Gastrocnemius medialis (tissue), 4 donors: ENCODE results near the gene PLCH1. TPM values are rescaled to one million over a fixed set of nuclear protein-coding genes. Genes with fewer than 3 reads are reported as not detected.

Experiments used
- ATAC-seq, 2 donors: fragments of 150-250 bp; one replicate each; pipeline ENCODE4 v1.9.1; 2016
- DNase-seq, 2 donors: peaks; one replicate each; pipeline ENCODE4 v3.0.0-alpha.2; 2019
- H3K27ac ChIP-seq, 4 donors: fragments of 200-600 bp; sonication (generic); 1 replicate in 1 of 4; 2 replicates in 3 of 4; pipeline ENCODE4 v1.5.1; 2016 to 2018; ENCODE audit warnings: mild to moderate bottlenecking in 2 of 4, moderate library complexity in 1 of 4
- H3K27me3 ChIP-seq, 3 donors: fragments of 200-600 bp; sonication (generic) in 2 of 3; 1 replicate in 1 of 3; 2 replicates in 2 of 3; pipeline versions ENCODE4 v1.5.1 to v1.6.0; 2016 to 2019; ENCODE audit warnings: mild to moderate bottlenecking in 1 of 3, moderate library complexity in 1 of 3
- H3K36me3 ChIP-seq, 2 donors: fragments of 200-600 bp; sonication (generic) in 1 of 2; one replicate each; pipeline ENCODE4 v1.5.1; 2017 to 2018
- H3K4me1 ChIP-seq, 2 donors: fragments of 200-600 bp; sonication (generic) in 1 of 2; one replicate each; pipeline ENCODE4 v1.5.1; 2016 to 2017; ENCODE audit warnings: mild to moderate bottlenecking in 2 of 2
- H3K4me3 ChIP-seq, 4 donors: fragments of 200-600 bp; sonication (generic) in 3 of 4; 1 replicate in 1 of 4; 2 replicates in 3 of 4; pipeline ENCODE4 v1.5.1; 2016 to 2019; ENCODE audit warnings: mild to moderate bottlenecking in 2 of 4
- H3K9me3 ChIP-seq, 3 donors: fragments of 200-600 bp; sonication (generic) in 2 of 3; 1 replicate in 1 of 3; 2 replicates in 2 of 3; pipeline ENCODE4 v1.5.1; 2016 to 2019
- CTCF ChIP-seq, 5 experiments: fragments of 450-650 bp in 3 of 5; fragments of 200-600 bp in 2 of 5; sonication (generic) in 2 of 5; IDR thresholded peaks in 4 of 5; conservative IDR thresholded peaks in 1 of 5; 1 replicate in 4 of 5; 2 replicates in 1 of 5; pipeline ENCODE4 v1.5.1; 2016 to 2019; ENCODE audit warnings: antibody characterized with exemption in 5 of 5, mild to moderate bottlenecking in 3 of 5, moderate library complexity in 3 of 5
- POLR2A ChIP-seq, 2 donors: fragments of 450-650 bp; IDR thresholded peaks; one replicate each; pipeline ENCODE4 v1.6.1; 2017; ENCODE audit warnings: antibody characterized with exemption in 2 of 2, mild to moderate bottlenecking in 2 of 2, moderate library complexity in 2 of 2
- in situ Hi-C, 4 donors: fragments of 200-750 bp; cut with MboI; loops; one replicate each; pipeline versions ENCODE4 v1.15.0 to v1.8.0; 2017; ENCODE audit warnings: low sequenced_read_pairs in 4 of 4
- intact Hi-C: fragments of 100-400 bp; cut with DNase I; formaldehyde crosslinking; loops from one replicate; pipeline ENCODE4 v1.15.1; 2023; ENCODE audit warnings: low total_unique reads
- total RNA-seq, 4 donors: library from RNA; depleted of rRNA; stranded (reverse); fragments of >200 nt; gene quantifications; one replicate each; pipeline versions ENCODE4 v1.1.0 to v1.2.3, GENCODE V29; 2016

Gene PLCH1
- total RNA-seq, 4 donors from 2014 or later = 0.07 to 0.33 (median 0.10) TPM; not detected in 1

DNA sequence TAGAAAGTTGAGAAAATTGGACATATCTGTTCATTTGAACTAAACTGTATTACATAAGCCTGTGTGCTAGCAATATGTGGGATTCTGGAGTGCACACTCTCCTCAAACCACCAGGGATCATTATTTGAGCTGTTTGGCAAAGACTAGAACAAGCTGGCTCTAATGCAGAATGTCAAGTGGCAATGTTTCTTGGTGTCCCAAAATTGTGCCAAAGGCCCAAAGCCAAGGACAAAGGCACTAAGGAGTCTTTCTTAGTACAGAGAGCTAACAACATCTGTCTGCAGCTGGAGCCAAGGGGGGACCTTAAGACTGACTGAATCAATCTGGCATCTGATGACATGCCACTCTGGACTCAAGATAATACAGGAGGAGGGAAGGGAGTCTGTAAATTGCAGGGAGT is 374.7 kb downstream of the PLCH1 start:
- Histone ChIP-seq H3K36me3 (no peaks in the 10 kb centered on the region), H3K4me3 (no peak overlapping the region), H3K27me3 (no peaks in the 10 kb centered on the region), H3K9me3 (no peaks in the 10 kb centered on the region), H3K27ac (no peak overlapping the region), H3K4me1 (peaks cover 5 to 11% of the 10 kb centered on the region in 2 donors)
- ATAC-seq (peak; percentile 65 to 88), DNase-seq (peak; percentile 13 to 58)
- intact Hi-C loops = no loop called here
- TF ChIP-seq POLR2A (IDR thresholded peaks at IDR 0.05) = no peak
- peak in 1 of 5 experiments; percentile 11 for TF ChIP-seq CTCF (IDR thresholded peaks at IDR 0.05 in 4 of 5, conservative IDR thresholded peaks at IDR 0.05 in 1 of 5)
- in situ Hi-C loops = loop anchor here in 2 of 4 donors (25.0 kb wide), 1 partner anchor 317 kb away; no protein-coding TSS in a partner anchor

- no peak overlapping the region for H3K27ac ChIP-seq
Observed at GRCh38 chr3:155369735-155370134, 375.1 kb downstream of the PLCH1 start.

GRCh38 chr3:155369244-155369643 is 375.6 kb downstream of the PLCH1 start:
- no peak overlapping the region for H3K4me3 ChIP-seq
- H3K36me3 ChIP-seq = no peaks in the 10 kb centered on the region
- no peak for DNase-seq
- no peaks in the 10 kb centered on the region for H3K27me3 ChIP-seq
- no peak overlapping the region for H3K27ac ChIP-seq
- peaks cover 5 to 11% of the 10 kb centered on the region in 2 donors for H3K4me1 ChIP-seq
- in situ Hi-C loops = loop anchor here in 2 of 4 donors (25.0 kb wide), 1 partner anchor 318 kb away; no protein-coding TSS in a partner anchor
- H3K9me3 ChIP-seq = peaks cover 0 to 6% (median 0%) of the 10 kb centered on the region in 3 donors
- ATAC-seq = no peak
- no peak for TF ChIP-seq CTCF (IDR thresholded peaks at IDR 0.05 in 4 of 5, conservative IDR thresholded peaks at IDR 0.05 in 1 of 5)
- no peak for TF ChIP-seq POLR2A (IDR thresholded peaks at IDR 0.05)
- intact Hi-C loops = no loop called here

More at GRCh38 chr3:155369735-155370134, 375.1 kb downstream of the PLCH1 start:
- DNase-seq = no peak
- intact Hi-C loops = no loop called here
- in situ Hi-C loops = loop anchor here in 2 of 4 donors (25.0 kb wide), 1 partner anchor 318 kb away; no protein-coding TSS in a partner anchor
- Histone ChIP-seq H3K36me3 (no peaks in the 10 kb centered on the region), H3K9me3 (peaks cover 0 to 2% (median 0%) of the 10 kb centered on the region in 3 donors), H3K27me3 (no peaks in the 10 kb centered on the region), H3K4me3 (no peak overlapping the region), H3K4me1 (peaks cover 5 to 11% of the 10 kb centered on the region in 2 donors)
- ATAC-seq = no peak
- TF ChIP-seq POLR2A (IDR thresholded peaks at IDR 0.05) = no peak

DNA sequence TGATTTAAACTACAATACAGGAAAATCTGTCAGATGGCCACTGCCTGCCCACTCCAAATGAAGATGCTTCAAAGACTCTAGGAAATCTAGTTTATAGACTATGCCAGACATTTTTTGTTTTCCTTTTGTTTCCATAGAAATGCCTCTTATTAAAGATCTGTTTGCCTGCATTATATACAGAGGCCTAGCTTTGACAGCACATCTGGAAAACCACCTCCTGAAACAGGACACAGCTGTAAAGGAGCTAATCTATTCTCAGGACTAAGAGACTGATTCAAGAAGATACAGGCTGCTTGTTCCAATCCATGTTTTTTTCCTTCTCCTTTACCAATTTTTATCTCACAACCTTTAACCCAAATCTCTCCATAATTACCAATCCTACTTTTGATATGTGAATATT is 376.1 kb downstream of the PLCH1 start:
- Histone ChIP-seq H3K36me3 (no peaks in the 10 kb centered on the region), H3K27me3 (no peaks in the 10 kb centered on the region), H3K27ac (no peak overlapping the region), H3K4me1 (peaks cover 5 to 11% of the 10 kb centered on the region in 2 donors), H3K4me3 (no peak overlapping the region), H3K9me3 (peaks cover 0 to 6% (median 0%) of the 10 kb centered on the region in 3 donors)
- no peak for ATAC-seq
- no peak for TF ChIP-seq CTCF (IDR thresholded peaks at IDR 0.05 in 4 of 5, conservative IDR thresholded peaks at IDR 0.05 in 1 of 5)
- no peak for TF ChIP-seq POLR2A (IDR thresholded peaks at IDR 0.05)
- DNase-seq = no peak
- in situ Hi-C loops = loop anchor here in 2 of 4 donors (25.0 kb wide), 1 partner anchor 319 kb away; no protein-coding TSS in a partner anchor
- intact Hi-C loops = no loop called here

DNA sequence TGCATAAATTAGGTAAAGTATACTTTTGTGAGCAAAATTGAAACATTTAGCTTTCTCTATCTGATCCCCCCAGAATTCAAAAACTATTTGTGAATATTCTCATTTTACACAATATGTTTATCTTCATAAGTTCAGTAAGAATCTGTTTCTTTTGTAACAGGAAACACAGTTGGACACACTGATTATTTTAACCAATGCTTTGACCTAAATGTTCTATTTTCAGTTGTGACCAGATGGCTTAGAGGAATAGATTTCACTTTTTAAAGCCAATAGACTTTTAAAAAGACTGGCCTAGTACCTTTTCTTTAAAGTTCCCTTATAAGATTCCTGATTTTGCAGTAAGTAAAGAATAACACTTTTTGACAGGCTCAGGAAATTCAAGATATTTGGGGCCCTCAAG is 377.4 kb downstream of the PLCH1 start:
- intact Hi-C loops = no loop called here
- ATAC-seq (no peak), DNase-seq (no peak)
- H3K4me1 ChIP-seq = peaks cover 5 to 11% of the 10 kb centered on the region in 2 donors
- in situ Hi-C loops = loop anchor here in 2 of 4 donors (25.0 kb wide), 1 partner anchor 320 kb away; no protein-coding TSS in a partner anchor
- no peaks in the 10 kb centered on the region for H3K36me3 ChIP-seq
- TF ChIP-seq POLR2A (IDR thresholded peaks at IDR 0.05) (no peak), CTCF (IDR thresholded peaks at IDR 0.05 in 4 of 5, conservative IDR thresholded peaks at IDR 0.05 in 1 of 5) (no peak)
- H3K27ac ChIP-seq = no peak overlapping the region
- no peak overlapping the region for H3K4me3 ChIP-seq
- H3K27me3 ChIP-seq = no peaks in the 10 kb centered on the region
- H3K9me3 ChIP-seq = peaks cover 0 to 6% (median 0%) of the 10 kb centered on the region in 3 donors
